Breast epithelium (tissue), 4 donors: Measurements from ENCODE around the gene CAGE1. TPM values are rescaled to one million over a fixed set of nuclear protein-coding genes. Genes with fewer than 3 reads are reported as not detected.

Source experiments
- DNase-seq, 2 donors: peaks; one replicate each; pipeline ENCODE4 v3.0.0-alpha.2; 2019; ENCODE audit warnings: low spot score in 2 of 2
- H3K27ac ChIP-seq, 2 donors: fragments of 200-600 bp; sonication (generic) in 1 of 2; one replicate each; pipeline ENCODE4 v1.5.1; 2016 to 2019; ENCODE audit warnings: mild to moderate bottlenecking in 1 of 2
- H3K27me3 ChIP-seq, 2 donors: fragments of 200-600 bp; sonication (generic) in 1 of 2; one replicate each; pipeline versions ENCODE4 v1.5.1 to v1.6.0; 2017 to 2019; ENCODE audit warnings: control low read depth in 1 of 2, mild to moderate bottlenecking in 1 of 2
- H3K36me3 ChIP-seq: fragments of 200-600 bp; one replicate; pipeline ENCODE4 v1.5.1; 2019
- H3K4me1 ChIP-seq, 2 donors: fragments of 200-600 bp; sonication (generic); one replicate each; pipeline ENCODE4 v1.5.1; 2016 to 2019; ENCODE audit warnings: control low read depth in 1 of 2
- H3K4me3 ChIP-seq, 3 donors: fragments of 200-600 bp; sonication (generic); 1 replicate in 2 of 3; 2 replicates in 1 of 3; pipeline ENCODE4 v1.5.1; 2016 to 2019; ENCODE audit warnings: mild to moderate bottlenecking in 3 of 3, moderate library complexity in 2 of 3
- H3K9me3 ChIP-seq, 2 donors: fragments of 200-600 bp; sonication (generic) in 1 of 2; one replicate each; pipeline ENCODE4 v1.5.1; 2016 to 2019; ENCODE audit warnings: control low read depth in 1 of 2
- CTCF ChIP-seq, 3 donors: fragments of 450-650 bp; IDR thresholded peaks; one replicate each; pipeline ENCODE4 v1.5.1; 2016 to 2017; ENCODE audit warnings: antibody characterized with exemption in 3 of 3, mild to moderate bottlenecking in 3 of 3, moderate library complexity in 3 of 3
- POLR2A ChIP-seq: fragments of 450-650 bp; IDR thresholded peaks from one replicate; pipeline ENCODE4 v1.6.1; 2016; ENCODE audit warnings: antibody characterized with exemption, mild to moderate bottlenecking, moderate library complexity
- POLR2AphosphoS5 ChIP-seq, 3 donors: sonication (generic); formaldehyde crosslinking; IDR thresholded peaks; one replicate each; pipeline ENCODE4 v1.6.1; 2017; ENCODE audit warnings: antibody characterized with exemption in 3 of 3
- intact Hi-C: fragments of 100-400 bp; cut with DNase I; formaldehyde crosslinking; loops from one replicate; pipeline ENCODE4 v1.15.1; 2023; ENCODE audit warnings: low total_unique reads
- total RNA-seq, 3 donors: library from RNA; depleted of rRNA; stranded (reverse); fragments of >200 nt; gene quantifications; one replicate each; pipeline ENCODE4 v1.1.0, GENCODE V29; 2016

Gene CAGE1
- total RNA-seq, 3 donors from 2014 or later = not detected

- H3K36me3 ChIP-seq = peaks cover 8% of the 10 kb centered on the region
- no peak overlapping the region for H3K27ac ChIP-seq
Observed at GRCh38 chr6:7417684-7418083, 28.1 kb upstream of the CAGE1 start.

GRCh38 chr6:7414811-7415210 lies 25.3 kb upstream of the CAGE1 start:
- H3K9me3 ChIP-seq = no peaks in the 10 kb centered on the region
- intact Hi-C loops = no loop called here
- no peaks in the 10 kb centered on the region for H3K4me1 ChIP-seq
- H3K27me3 ChIP-seq = no peaks in the 10 kb centered on the region
- TF ChIP-seq POLR2AphosphoS5 (IDR thresholded peaks at IDR 0.05) = no peak
- no peak for TF ChIP-seq POLR2A
- no peak for TF ChIP-seq CTCF (IDR thresholded peaks at IDR 0.05)
- no peak for DNase-seq
- no peak overlapping the region for H3K4me3 ChIP-seq
- H3K27ac ChIP-seq = no peak overlapping the region
- H3K36me3 ChIP-seq = peaks cover 9% of the 10 kb centered on the region

More at GRCh38 chr6:7417684-7418083, 28.1 kb upstream of the CAGE1 start:
- Histone ChIP-seq H3K4me3 (no peak overlapping the region), H3K27me3 (no peaks in the 10 kb centered on the region), H3K4me1 (no peaks in the 10 kb centered on the region), H3K9me3 (no peaks in the 10 kb centered on the region)
- no peak for DNase-seq
- no peak for TF ChIP-seq POLR2A
- TF ChIP-seq POLR2AphosphoS5 (IDR thresholded peaks at IDR 0.05) = no peak
- no peak for TF ChIP-seq CTCF (IDR thresholded peaks at IDR 0.05)
- intact Hi-C loops = no loop called here

- Histone ChIP-seq H3K9me3 (no peaks in the 10 kb centered on the region), H3K4me3 (no peak overlapping the region), H3K27ac (no peak overlapping the region), H3K36me3 (peaks cover 9% of the 10 kb centered on the region), H3K4me1 (no peaks in the 10 kb centered on the region), H3K27me3 (no peaks in the 10 kb centered on the region)
- no peak for DNase-seq
- TF ChIP-seq POLR2AphosphoS5 (IDR thresholded peaks at IDR 0.05) = no peak
- no peak for TF ChIP-seq POLR2A
- no peak for TF ChIP-seq CTCF (IDR thresholded peaks at IDR 0.05)
- intact Hi-C loops = no loop called here
Observed at GRCh38 chr6:7413151-7413823, 23.7 kb upstream of the CAGE1 start.

- H3K27me3 ChIP-seq = no peaks in the 10 kb centered on the region
- H3K4me3 ChIP-seq = no peak overlapping the region
- TF ChIP-seq CTCF (IDR thresholded peaks at IDR 0.05) = no peak
- no peak for TF ChIP-seq POLR2A
- no peak for TF ChIP-seq POLR2AphosphoS5 (IDR thresholded peaks at IDR 0.05)
- no peak for DNase-seq
- intact Hi-C loops = no loop called here
- peaks cover 9% of the 10 kb centered on the region for H3K36me3 ChIP-seq
- no peak overlapping the region for H3K27ac ChIP-seq
- H3K4me1 ChIP-seq = no peaks in the 10 kb centered on the region
- no peaks in the 10 kb centered on the region for H3K9me3 ChIP-seq
Observed at GRCh38 chr6:7411328-7411727, 21.8 kb upstream of the CAGE1 start.

- intact Hi-C loops = no loop called here
- TF ChIP-seq POLR2A (no peak), POLR2AphosphoS5 (IDR thresholded peaks at IDR 0.05) (no peak), CTCF (IDR thresholded peaks at IDR 0.05) (no peak)
- no peak overlapping the region for H3K27ac ChIP-seq
- H3K36me3 ChIP-seq = peaks cover 9% of the 10 kb centered on the region
- no peak overlapping the region for H3K4me3 ChIP-seq
- no peaks in the 10 kb centered on the region for H3K4me1 ChIP-seq
- DNase-seq = no peak
- no peaks in the 10 kb centered on the region for H3K9me3 ChIP-seq
- H3K27me3 ChIP-seq = no peaks in the 10 kb centered on the region
Observed at GRCh38 chr6:7410851-7411250, 21.3 kb upstream of the CAGE1 start.
